Measurements from ENCODE around the gene OSBPL5.

DNA sequence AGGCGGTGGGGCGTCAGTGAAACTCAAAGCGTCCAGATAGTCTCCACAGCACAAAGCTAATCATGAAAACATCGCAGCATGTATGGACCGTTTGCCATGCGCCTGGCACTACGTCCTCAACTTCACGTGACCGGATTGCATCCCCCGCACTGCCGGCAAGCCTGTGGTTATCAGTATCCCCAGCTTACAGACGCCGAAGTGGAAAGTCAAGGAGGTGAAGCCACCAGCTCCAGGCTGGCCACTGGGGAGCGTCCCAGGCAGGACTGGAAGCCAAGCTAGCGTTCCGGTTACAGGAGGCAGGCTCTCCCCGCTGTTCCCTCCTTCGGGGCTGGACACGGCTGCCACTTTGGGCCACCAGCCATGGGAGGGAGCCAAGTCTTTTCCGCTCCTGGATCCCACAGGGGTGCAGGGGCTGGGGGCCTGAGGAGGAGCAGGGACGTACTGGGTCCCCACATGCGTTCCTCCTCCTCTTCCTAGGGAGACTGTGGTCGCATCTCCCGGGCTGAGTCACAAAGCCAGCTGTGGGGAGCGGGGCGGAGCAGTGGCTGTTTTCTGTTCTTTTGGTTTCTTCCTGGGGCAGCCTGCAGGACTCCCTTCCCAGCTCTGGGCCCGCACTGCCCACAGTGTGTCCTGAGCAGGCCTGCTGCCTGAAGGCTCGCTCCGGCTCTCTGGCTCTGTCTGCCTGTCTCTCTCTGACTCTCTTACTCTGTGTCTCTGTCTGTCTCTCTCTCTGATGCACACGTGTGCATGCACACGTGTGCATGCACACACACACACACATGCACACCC, 4.3 kb upstream of the OSBPL5 start:
- TF ChIP-seq, protein P1, sequence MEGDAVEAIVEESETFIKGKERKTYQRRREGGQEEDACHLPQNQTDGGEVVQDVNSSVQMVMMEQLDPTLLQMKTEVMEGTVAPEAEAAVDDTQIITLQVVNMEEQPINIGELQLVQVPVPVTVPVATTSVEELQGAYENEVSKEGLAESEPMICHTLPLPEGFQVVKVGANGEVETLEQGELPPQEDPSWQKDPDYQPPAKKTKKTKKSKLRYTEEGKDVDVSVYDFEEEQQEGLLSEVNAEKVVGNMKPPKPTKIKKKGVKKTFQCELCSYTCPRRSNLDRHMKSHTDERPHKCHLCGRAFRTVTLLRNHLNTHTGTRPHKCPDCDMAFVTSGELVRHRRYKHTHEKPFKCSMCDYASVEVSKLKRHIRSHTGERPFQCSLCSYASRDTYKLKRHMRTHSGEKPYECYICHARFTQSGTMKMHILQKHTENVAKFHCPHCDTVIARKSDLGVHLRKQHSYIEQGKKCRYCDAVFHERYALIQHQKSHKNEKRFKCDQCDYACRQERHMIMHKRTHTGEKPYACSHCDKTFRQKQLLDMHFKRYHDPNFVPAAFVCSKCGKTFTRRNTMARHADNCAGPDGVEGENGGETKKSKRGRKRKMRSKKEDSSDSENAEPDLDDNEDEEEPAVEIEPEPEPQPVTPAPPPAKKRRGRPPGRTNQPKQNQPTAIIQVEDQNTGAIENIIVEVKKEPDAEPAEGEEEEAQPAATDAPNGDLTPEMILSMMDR (IDR thresholded peaks at IDR 0.05), result peak in 1 of 4 experiments; percentile 37
- TF ChIP-seq POLR2A (IDR thresholded peaks at IDR 0.05) (no peak), EP300 (IDR thresholded peaks at IDR 0.05) (no peak), POLR2AphosphoS5 (IDR thresholded peaks at IDR 0.05) (no peak)
